ENCODE results near the gene AMIGO2.
"Not testable (repeated sequence)": the region's sequence is repeated elsewhere in the genome, so short reads cannot be mapped to it uniquely, and the experiment has no call there.

Gene AMIGO2

GRCh38 chr12:47079468-47079980 is at the start of gene AMIGO2, which contains the start of gene PCED1B:
TSS of gene AMIGO2 (minus strand) at chr12:47079959. CDS start at chr12:47079002, 957 bp downstream.
TSS of gene PCED1B (plus strand) at chr12:47079621. CDS start at chr12:47235064, 155,443 bp downstream.
- DNase-seq = no peak

- no peak for DNase-seq
Measured at GRCh38 chr12:47126246-47126645, 46.5 kb upstream of the AMIGO2 start.

GRCh38 chr12:47124451-47124850 is 44.7 kb upstream of the AMIGO2 start:
- no peak for DNase-seq

- no peak for DNase-seq
Measured at GRCh38 chr12:47123730-47124129, 44.0 kb upstream of the AMIGO2 start.

- no peak for DNase-seq
Measured at GRCh38 chr12:47122602-47123001, 42.8 kb upstream of the AMIGO2 start.

- DNase-seq = no peak
Measured at GRCh38 chr12:47121146-47121545, 41.4 kb upstream of the AMIGO2 start.

- DNase-seq = no peak
Measured at GRCh38 chr12:47120736-47121135, 41.0 kb upstream of the AMIGO2 start.

- DNase-seq = not testable (repeated sequence)
Measured at GRCh38 chr12:47117305-47117704, 37.5 kb upstream of the AMIGO2 start.

- DNase-seq = no peak
Measured at GRCh38 chr12:47114481-47114892, 34.7 kb upstream of the AMIGO2 start.

- DNase-seq = no peak
Measured at GRCh38 chr12:47112679-47113078, 32.9 kb upstream of the AMIGO2 start.

- DNase-seq = no peak
Measured at GRCh38 chr12:47111854-47112253, 32.1 kb upstream of the AMIGO2 start.

GRCh38 chr12:47111392-47111778 is 31.6 kb upstream of the AMIGO2 start:
- DNase-seq = no peak

- DNase-seq = no peak
Measured at GRCh38 chr12:47110718-47111391, 31.1 kb upstream of the AMIGO2 start.

- no peak for DNase-seq
Measured at GRCh38 chr12:47110011-47110541, 30.3 kb upstream of the AMIGO2 start.

- DNase-seq = no peak
Measured at GRCh38 chr12:47107926-47108325, 28.2 kb upstream of the AMIGO2 start.

GRCh38 chr12:47107446-47107845 is 27.7 kb upstream of the AMIGO2 start:
- DNase-seq = no peak

- DNase-seq = no peak
Measured at GRCh38 chr12:47105914-47106674, 26.3 kb upstream of the AMIGO2 start.

- DNase-seq = no peak
Measured at GRCh38 chr12:47102845-47103651, 23.3 kb upstream of the AMIGO2 start.

- no peak for DNase-seq
Measured at GRCh38 chr12:47102406-47102805, 22.6 kb upstream of the AMIGO2 start.

- DNase-seq = no peak
Measured at GRCh38 chr12:47100160-47100559, 20.4 kb upstream of the AMIGO2 start.

- DNase-seq = no peak
Measured at GRCh38 chr12:47099610-47100009, 19.9 kb upstream of the AMIGO2 start.

GRCh38 chr12:47098099-47098498 is 18.3 kb upstream of the AMIGO2 start:
- no peak for DNase-seq

All from NCI-H187 treated with DMSO at 0.1 percent for 48 hours (cell line).